ENCODE data around the gene PCTP.

GRCh38 chr17:55764610-55765009 is 13.8 kb downstream of the PCTP start:
- TF ChIP-seq CTCF (IDR thresholded peaks at IDR 0.05) (no peak), POLR2A (IDR thresholded peaks at IDR 0.05) (no peak)

Measured in vagina (tissue), 2 donors.